Activated naive CD4-positive, alpha-beta T cell treated with anti-CD3 and anti-CD28 coated beads, Interleukin-2, amount 50 U/mL, for 24 hours (primary cell): Measurements from ENCODE around the gene PLOD1.
"Not testable (repeated sequence)": the region's sequence is repeated elsewhere in the genome, so short reads cannot be mapped to it uniquely, and the experiment has no call there.

ENCODE experiments used
- H3K27ac Mint-ChIP-seq: one replicate; pipeline ENCODE4 v1.8.0; 2021; ENCODE audit warnings: mild to moderate bottlenecking, mixed read lengths
- H3K27me3 Mint-ChIP-seq: one replicate; pipeline ENCODE4 v1.8.0; 2021; ENCODE audit warnings: mixed read lengths
- H3K36me3 Mint-ChIP-seq: one replicate; pipeline ENCODE4 v1.8.0; 2021; ENCODE audit warnings: mixed read lengths
- H3K4me1 Mint-ChIP-seq: one replicate; pipeline ENCODE4 v1.8.0; 2021; ENCODE audit warnings: mixed read lengths
- H3K4me3 Mint-ChIP-seq: one replicate; pipeline ENCODE4 v1.8.0; 2021; ENCODE audit warnings: mild to moderate bottlenecking, mixed read lengths
- H3K9me3 Mint-ChIP-seq: one replicate; pipeline ENCODE4 v1.8.0; 2021; ENCODE audit warnings: mixed read lengths

Gene PLOD1

DNA sequence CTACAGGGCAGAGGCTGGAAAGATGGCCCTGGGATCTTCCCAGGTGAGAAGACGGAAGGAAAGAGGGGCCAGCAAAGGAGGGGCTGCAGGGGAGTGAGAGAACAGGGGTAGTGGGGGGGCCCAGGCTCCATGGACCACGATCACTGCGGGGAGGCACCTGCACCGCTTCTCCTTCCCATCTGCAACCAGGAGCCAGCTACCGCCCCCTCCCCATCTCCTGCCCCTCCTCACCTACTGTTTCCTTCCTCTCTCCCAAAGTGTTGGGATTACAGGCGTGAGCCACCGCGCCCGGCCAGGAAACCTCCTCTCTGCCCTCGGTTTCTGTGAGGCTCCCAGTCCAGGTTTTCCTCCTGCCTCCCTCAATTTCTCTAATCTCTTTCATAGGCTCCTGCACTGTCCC is 27.6 kb upstream of the PLOD1 start:
- peak overlapping the region; percentile 48 for H3K4me3 Mint-ChIP-seq
- peaks cover 29% of the 10 kb centered on the region for H3K4me1 Mint-ChIP-seq

DNA sequence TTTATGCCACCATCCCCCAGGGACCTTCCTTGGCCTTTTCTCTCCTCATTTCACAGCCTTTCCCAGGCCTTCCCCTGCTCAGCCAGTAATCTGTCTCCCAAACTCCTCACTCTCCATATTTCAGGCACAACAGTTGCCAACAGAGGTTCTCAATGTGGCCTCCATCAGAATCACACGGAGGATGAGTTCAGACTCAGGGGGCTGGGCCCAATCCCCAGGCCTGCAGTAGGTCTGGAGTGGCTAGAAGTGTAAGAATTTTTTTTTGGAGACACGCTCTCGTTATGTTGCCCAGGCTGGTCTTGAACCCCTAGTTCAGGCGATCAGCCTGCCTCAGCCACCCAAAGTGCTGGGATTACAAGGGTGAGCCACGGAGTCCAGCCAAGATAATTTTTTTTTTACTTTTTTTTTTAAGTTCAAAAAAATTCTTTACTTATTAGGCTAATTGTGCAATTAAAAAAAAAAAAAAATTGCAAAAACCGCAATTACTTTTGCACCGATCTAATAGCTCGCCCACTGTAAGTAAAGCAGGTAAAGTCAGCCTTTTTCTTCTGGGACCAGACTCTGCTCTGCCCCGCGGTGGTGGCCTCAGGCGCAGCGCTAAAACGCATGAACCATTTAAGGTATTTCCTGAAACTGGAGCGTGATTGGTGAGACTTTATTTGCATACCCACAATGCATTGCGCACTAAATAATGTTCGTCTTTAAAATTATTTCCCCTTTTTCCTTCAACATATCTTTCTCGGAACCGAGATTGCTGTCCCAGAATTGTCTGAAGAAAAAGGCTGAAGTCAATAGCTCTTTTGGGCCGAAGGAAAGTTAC is 27.0 kb upstream of the PLOD1 start:
- peaks cover 32% of the 10 kb centered on the region for H3K4me1 Mint-ChIP-seq
- H3K9me3 Mint-ChIP-seq = no peaks in the 10 kb centered on the region
- peak overlapping the region; percentile 100 for H3K27ac Mint-ChIP-seq
- no peaks in the 10 kb centered on the region for H3K27me3 Mint-ChIP-seq
- no peaks in the 10 kb centered on the region for H3K36me3 Mint-ChIP-seq
- H3K4me3 Mint-ChIP-seq = peak overlapping the region; percentile 89

More for the DNA sequence above, 27.6 kb upstream of the PLOD1 start:
- H3K9me3 Mint-ChIP-seq = no peaks in the 10 kb centered on the region
- H3K27ac Mint-ChIP-seq = peak overlapping the region; percentile 55
- no peaks in the 10 kb centered on the region for H3K36me3 Mint-ChIP-seq
- H3K27me3 Mint-ChIP-seq = peaks cover 4% of the 10 kb centered on the region

DNA sequence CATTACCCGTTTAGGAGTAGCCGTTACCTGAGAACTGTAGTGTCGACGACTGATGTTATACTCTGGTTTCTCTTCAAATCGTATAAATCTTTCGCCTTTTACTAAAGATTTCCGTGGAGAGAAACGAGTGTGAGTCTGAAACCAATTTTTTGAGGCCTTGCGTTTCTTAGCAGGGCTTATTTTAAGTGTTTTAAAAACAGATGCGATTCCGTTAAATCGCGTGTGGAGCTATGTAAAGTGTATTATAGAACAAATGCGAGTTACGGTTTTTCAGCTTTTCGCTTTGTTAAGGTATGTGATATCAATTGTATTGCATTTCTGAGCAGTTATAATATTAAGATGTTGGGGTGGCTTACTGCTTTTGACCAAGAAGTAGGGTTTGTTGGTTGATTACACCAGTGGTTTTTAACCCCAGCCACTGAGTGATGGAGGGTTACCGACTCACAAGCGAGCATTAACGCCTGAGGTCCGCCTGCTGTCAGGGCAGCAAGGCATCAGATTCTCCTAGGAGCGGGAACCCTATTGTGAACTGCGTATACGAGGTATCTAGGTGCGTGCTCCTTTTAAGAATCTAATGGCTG is 26.3 kb upstream of the PLOD1 start:
- H3K4me1 Mint-ChIP-seq = peaks cover 32% of the 10 kb centered on the region
- no peaks in the 10 kb centered on the region for H3K27me3 Mint-ChIP-seq
- peak overlapping the region; percentile 89 for H3K4me3 Mint-ChIP-seq
- H3K9me3 Mint-ChIP-seq = no peaks in the 10 kb centered on the region
- H3K36me3 Mint-ChIP-seq = no peaks in the 10 kb centered on the region
- H3K27ac Mint-ChIP-seq = peak overlapping the region; percentile 100

DNA sequence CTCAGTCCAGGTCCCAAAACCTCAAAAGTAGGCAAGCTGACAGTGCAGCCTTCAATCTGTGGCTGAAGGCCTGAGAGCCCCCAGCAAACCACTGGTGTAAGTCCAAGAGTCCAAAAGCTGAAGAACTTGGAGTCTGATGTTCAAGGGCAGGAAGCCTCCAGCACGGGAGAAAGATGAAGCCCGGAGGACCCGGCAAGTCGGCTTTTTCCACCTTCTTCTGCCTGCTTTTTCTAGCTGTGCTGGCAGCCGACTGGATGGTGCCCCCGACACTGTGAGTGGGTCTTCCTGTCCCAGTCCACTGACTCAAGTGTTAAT is 23.6 kb upstream of the PLOD1 start:
- not testable (repeated sequence) for H3K36me3 Mint-ChIP-seq, H3K4me3 Mint-ChIP-seq, H3K9me3 Mint-ChIP-seq, H3K27me3 Mint-ChIP-seq
- H3K27ac Mint-ChIP-seq = peak overlapping the region; percentile 70
- H3K4me1 Mint-ChIP-seq = peaks cover 21% of the 10 kb centered on the region

DNA sequence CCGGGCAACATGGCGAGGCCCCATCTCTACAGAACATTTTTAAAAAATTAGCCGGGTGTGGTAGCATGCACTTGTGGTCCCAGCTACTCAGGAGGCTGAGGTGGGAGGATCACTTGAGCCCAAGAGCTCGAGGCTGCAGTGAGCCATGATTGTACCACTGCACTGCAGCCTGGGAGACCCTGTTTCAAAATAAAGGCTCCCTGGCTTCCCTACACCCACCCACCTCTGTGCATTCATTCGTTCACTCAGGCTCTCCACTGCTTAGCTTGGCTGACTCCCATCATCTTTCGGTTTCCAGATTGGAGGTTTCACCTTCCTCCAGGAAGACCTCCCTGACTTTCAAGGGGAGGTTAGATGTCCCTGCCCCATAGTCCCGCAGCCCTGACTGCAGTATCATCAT is 22.5 kb upstream of the PLOD1 start:
- Mint-ChIP-seq H3K27me3 (no peaks in the 10 kb centered on the region), H3K36me3 (no peaks in the 10 kb centered on the region), H3K4me1 (peaks cover 15% of the 10 kb centered on the region), H3K4me3 (no peak overlapping the region), H3K9me3 (no peaks in the 10 kb centered on the region), H3K27ac (peak overlapping the region; percentile 55)

DNA sequence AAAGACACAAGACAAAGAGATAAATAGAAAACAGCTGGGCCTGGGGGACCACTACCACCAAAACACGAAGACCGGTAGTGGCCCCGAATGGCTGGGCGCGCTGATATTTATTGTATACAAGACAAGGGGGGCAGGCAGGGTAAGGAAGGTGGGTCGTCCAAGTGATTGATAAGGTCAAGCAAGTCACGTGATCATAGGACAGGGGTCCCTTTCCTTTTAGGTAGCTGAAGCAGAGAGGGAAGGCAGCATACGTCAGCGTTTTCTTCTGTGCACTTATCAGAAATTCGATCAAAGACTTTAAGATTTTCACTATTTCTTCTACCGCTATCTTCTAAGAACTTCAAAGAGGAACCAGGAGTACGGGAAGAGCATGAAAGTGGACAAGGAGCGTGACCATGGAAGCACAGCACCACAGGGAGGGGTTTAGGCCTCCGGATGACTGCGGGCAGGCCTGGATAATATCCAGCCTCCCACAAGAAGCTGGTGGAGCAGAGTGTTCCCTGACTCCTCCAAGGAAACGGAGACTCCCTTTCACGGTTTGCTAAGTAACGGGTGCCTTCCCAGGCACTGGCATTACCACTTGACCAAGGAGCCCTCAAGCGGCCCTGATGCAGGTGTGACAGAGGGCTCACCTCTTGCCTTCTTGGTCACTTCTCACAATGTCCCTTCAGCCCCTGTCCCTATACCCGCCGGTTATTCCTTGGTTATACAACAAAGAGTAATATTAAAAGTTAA is 21.9 kb upstream of the PLOD1 start:
- not testable (repeated sequence) for H3K27me3 Mint-ChIP-seq, H3K4me1 Mint-ChIP-seq, H3K36me3 Mint-ChIP-seq, H3K4me3 Mint-ChIP-seq, H3K9me3 Mint-ChIP-seq
- H3K27ac Mint-ChIP-seq = peak overlapping the region; percentile 55

DNA sequence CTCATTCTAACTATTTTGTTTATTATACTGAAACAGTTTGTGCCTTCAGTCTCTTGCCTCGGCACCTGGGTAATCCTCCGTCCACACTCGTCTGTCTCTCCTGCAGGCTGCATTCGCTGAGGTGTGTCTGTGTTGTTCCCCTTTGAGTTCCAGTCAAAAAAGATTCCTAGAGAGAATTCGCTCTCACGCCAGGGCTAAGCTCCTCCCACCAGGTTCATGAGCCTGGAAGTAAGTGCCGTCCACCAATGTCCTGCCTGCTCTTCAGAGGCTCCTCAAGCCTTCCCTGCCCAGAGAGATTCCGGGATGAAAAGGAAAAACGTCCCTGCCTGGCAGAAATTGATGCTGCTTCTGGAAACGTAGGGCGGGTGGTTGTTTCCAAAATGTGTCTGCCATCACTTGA is 21.2 kb upstream of the PLOD1 start:
- H3K36me3 Mint-ChIP-seq = no peaks in the 10 kb centered on the region
- no peaks in the 10 kb centered on the region for H3K9me3 Mint-ChIP-seq
- peaks cover 6% of the 10 kb centered on the region for H3K4me1 Mint-ChIP-seq
- no peaks in the 10 kb centered on the region for H3K27me3 Mint-ChIP-seq
- H3K27ac Mint-ChIP-seq = no peak overlapping the region
- H3K4me3 Mint-ChIP-seq = no peak overlapping the region

DNA sequence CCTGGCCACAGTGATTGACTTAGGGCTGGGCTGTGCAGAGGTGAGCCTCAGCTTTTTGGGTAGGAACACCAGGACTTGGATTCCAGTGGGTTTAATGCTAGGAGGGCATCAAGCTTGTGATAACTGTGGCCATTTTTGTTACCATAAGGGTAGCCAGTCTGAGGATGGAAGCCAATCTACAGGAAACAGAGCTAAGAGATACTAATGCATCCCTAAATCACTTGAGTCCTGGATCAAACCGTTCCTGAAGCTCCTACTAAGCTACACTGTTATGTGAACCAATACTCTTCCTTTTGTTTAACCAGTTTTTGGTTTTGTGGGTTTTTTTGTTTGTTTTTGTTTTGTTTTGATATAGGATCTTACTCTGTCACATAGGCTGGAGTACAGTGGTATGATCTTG is 20.5 kb upstream of the PLOD1 start:
- Mint-ChIP-seq H3K36me3 (no peaks in the 10 kb centered on the region), H3K27ac (no peak overlapping the region)

DNA sequence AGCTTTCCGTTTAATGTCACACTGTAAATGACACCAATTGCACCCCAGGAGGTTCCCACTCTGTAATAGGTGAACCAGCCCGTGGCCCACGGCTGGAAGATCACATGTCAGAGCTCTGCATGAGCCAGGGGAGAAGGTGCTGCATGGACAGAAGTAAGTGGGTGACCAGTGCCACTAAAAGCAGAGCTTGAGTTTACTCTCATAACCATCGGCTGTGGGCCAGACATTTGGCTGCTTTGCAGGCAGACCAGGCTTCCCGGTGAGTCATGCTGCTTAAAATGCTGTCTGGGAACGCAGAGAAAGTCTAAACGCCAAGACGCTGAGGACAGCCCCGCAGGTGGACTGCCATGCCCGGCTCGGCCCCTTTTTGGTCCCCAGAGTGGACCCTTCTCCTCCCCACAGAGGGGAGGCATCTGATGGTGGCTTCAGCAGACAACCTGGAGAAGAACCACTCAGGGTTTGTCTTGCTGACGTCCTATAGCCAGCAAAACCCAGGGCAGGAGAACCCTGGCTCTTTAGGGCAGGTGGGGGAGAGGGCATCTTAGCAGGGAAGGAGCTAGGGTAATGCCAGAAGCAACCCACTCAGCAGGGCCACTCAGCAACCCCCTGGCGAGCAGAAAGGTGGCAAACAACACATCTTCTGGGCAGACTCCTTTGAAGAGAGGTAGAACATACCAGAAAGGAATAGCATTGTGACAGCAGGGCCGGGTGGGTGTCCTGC is 15.6 kb upstream of the PLOD1 start:
- Mint-ChIP-seq H3K27ac (no peak overlapping the region), H3K4me3 (no peak overlapping the region), H3K27me3 (no peaks in the 10 kb centered on the region), H3K36me3 (peaks cover 8% of the 10 kb centered on the region), H3K9me3 (no peaks in the 10 kb centered on the region), H3K4me1 (peaks cover 31% of the 10 kb centered on the region)

More for the DNA sequence above, 20.5 kb upstream of the PLOD1 start:
- Mint-ChIP-seq H3K4me1 (peaks cover 6% of the 10 kb centered on the region), H3K9me3 (no peaks in the 10 kb centered on the region), H3K27me3 (no peaks in the 10 kb centered on the region), H3K4me3 (no peak overlapping the region)

DNA sequence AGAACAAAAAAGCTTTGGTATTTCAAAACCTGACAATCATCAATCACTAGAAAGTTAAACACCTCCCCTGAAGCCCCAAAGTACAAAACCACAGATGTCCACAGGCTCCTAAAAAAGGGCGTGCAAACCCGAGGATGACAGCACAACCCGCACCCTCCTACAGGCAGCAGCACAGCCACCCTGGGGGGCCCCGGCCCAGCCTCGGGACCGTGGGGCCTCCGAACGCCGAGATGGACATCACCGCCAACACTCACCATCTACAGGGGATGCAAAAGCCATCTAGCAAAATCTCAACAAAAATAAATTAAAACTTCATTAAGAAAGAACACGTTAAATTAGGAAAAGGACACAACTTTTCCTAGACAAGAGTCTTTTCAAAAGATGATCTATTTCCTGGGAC is 14.9 kb upstream of the PLOD1 start:
- Mint-ChIP-seq H3K4me3 (no peak overlapping the region), H3K9me3 (no peaks in the 10 kb centered on the region), H3K36me3 (peaks cover 8% of the 10 kb centered on the region), H3K27ac (no peak overlapping the region), H3K4me1 (peaks cover 38% of the 10 kb centered on the region), H3K27me3 (no peaks in the 10 kb centered on the region)

DNA sequence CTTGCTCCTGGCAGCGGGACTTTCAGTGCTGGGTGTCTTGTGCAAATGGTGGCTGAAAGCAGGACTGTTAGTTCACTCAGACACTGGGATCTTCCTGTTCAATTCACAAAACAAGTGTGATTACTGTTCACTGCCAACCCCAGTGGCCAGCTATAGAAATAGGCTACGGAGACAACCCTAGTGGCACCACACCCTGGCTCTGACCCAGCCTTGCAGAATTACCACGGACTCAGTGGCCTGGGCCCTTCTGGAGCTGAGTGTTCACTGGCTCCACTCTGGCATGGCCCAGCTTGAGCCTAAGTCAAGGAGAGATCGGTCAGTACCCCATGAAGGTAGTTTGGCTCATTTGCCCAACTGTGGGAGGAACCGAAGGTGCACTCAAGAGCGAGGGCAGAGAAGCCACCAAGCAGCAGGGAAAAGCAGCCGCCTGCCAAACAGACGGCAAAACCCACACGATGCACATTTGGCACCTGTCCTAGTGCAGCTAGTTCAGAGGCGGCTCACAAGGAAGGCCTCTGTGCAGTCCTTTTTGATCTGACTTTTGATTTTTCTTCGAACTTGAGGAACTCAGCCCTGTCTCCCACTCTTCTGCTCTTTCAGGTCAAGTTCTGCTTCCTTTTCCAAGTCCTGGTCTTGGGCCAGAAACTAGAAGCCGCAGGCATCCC is 14.1 kb upstream of the PLOD1 start:
- Mint-ChIP-seq H3K4me1 (peaks cover 43% of the 10 kb centered on the region), H3K4me3 (no peak overlapping the region), H3K27me3 (no peaks in the 10 kb centered on the region)

DNA sequence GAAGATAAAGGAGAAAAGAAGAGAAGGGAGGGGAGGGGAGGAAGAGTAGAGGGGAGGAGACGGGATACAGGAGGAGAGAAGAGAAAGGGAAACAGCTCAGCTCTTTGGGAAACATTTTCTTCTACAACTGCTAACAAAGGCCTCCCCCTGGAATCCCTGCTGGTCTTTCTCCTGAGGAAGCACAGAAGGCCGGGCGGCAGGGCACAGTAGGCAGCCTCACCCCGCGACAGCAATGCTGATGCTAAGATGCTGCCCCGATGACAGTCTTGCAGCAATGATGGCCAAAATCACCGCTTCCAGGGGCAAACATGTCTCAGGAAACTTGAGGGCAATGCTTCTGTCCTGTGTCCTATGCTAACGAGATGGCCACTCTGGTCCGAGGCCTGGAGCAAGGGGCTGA is 13.5 kb upstream of the PLOD1 start:
- Mint-ChIP-seq H3K9me3 (no peaks in the 10 kb centered on the region), H3K4me3 (no peak overlapping the region), H3K36me3 (peaks cover 8% of the 10 kb centered on the region), H3K4me1 (peaks cover 43% of the 10 kb centered on the region), H3K27me3 (no peaks in the 10 kb centered on the region), H3K27ac (no peak overlapping the region)

More for the DNA sequence above, 14.1 kb upstream of the PLOD1 start:
- Mint-ChIP-seq H3K9me3 (no peaks in the 10 kb centered on the region), H3K36me3 (peaks cover 8% of the 10 kb centered on the region), H3K27ac (no peak overlapping the region)

DNA sequence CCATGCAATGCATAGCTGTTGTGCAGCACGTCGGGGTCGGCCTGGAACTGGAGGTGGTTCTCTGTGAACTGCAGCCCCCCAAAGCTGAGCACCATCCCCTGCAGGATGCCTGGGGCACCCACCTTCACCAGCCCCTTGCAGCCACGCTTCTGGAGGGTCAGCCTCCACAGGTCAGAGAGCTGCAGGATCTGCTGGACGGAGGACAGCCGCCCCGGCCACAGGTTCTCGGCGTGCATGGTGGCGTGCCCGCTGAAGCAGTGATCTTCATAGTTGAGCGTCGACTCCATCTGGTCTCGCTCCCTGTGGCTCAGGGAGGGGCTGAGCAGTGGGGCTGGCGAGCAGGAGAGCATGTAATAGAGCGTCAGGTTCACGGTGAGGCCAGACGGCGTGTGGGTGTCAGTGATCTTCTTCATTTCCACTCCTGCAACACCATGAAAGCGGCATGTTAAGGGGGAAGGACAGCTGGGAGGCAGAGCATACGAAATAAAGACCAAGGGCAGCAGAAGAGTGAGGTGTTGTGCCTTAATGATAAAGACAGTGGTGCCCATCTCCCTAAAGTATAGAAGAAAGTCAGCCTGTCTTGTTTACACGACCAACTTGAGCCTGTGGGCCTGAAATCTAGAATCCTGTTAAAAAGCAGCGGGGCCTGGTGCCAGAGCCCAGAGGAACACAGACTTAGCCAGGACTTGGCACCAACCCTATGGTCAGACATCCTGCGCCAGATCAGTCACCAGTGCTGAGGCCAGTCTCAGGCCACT is 11.3 kb upstream of the PLOD1 start:
- Mint-ChIP-seq H3K4me1 (peaks cover 48% of the 10 kb centered on the region), H3K36me3 (peaks cover 8% of the 10 kb centered on the region), H3K9me3 (no peaks in the 10 kb centered on the region), H3K27ac (peak overlapping the region; percentile 30), H3K4me3 (peak overlapping the region; percentile 88), H3K27me3 (no peaks in the 10 kb centered on the region)

DNA sequence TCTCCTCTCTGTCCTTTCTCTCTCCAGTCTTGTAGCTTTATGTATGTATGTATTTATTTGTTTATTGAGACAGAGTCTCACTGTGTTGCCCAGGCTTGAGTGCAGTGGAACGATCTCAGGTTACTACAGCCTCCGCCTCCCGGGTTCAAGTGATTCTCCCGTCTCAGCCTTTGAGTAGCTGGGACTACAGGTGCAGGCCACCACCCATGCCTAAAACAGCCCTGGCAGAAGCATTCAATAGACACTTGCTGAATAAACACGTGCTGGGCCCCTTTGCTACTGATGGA is 10.7 kb upstream of the PLOD1 start:
- H3K36me3 Mint-ChIP-seq = peaks cover 8% of the 10 kb centered on the region
- no peaks in the 10 kb centered on the region for H3K27me3 Mint-ChIP-seq
- peak overlapping the region; percentile 46 for H3K27ac Mint-ChIP-seq

More for the DNA sequence above, 10.7 kb upstream of the PLOD1 start:
- Mint-ChIP-seq H3K4me3 (peak overlapping the region; percentile 88), H3K4me1 (peaks cover 48% of the 10 kb centered on the region), H3K9me3 (no peaks in the 10 kb centered on the region)
